ENCODE measurements around the gene COMMD10.

- TF ChIP-seq EZH2phosphoT487 (IDR thresholded peaks at IDR 0.05; ENCODE audit: insufficient read depth, low read depth) = no peak
- TF ChIP-seq EZH2 (IDR thresholded peaks at IDR 0.05; ENCODE audit: insufficient read depth, poor library complexity, severe bottlenecking) = no peak
These were observed 5.5 kb downstream of the COMMD10 start for GRCh38 chr5:116090302-116090701.

All from GM23248 (cell line).